OCI-LY7 (cell line): ENCODE results near the gene UBE2J2. TPM values are rescaled to one million over a fixed set of nuclear protein-coding genes. Genes with fewer than 3 reads are reported as not detected.

Source experiments
- BruUV-seq: library from RNA; stranded (reverse); fragments of 400-500 nt; replicated peaks from 2 replicates; lab custom pipeline; 2021; lab: Mats Ljungman, UMichigan
- CTCF ChIA-PET: fragments of 300-600 bp; sonication (Branson Sonifier 250); formaldehyde crosslinking; loops from one replicate; lab custom pipeline; 2022; ENCODE audit warnings: antibody characterized with exemption; ENCODE audit not compliant: unreplicated experiment; lab: Charles Lee
- POLR2A ChIA-PET: fragments of 300-600 bp; sonication (Branson Sonifier 250); formaldehyde crosslinking; loops from one replicate; lab custom pipeline; 2022; ENCODE audit warnings: antibody characterized with exemption; lab: Charles Lee
- DNase-seq: peaks from one replicate; pipeline ENCODE4 v3.0.0-alpha.2; 2015; ENCODE audit warnings: low spot score
- H2AFZ ChIP-seq: fragments of 200-600 bp; sonication (generic), shearing (Covaris generic); 2 replicates; pipeline ENCODE4 v1.6.1; 2014; ENCODE audit warnings: mild to moderate bottlenecking, antibody characterized with exemption, low read length, moderate library complexity
- H3K27ac ChIP-seq: fragments of 200-600 bp; sonication (generic); 2 replicates; pipeline ENCODE4 v1.5.1; 2014; ENCODE audit warnings: mixed run types, low read depth, mild to moderate bottlenecking, moderate library complexity, low read length, inconsistent platforms; ENCODE audit not compliant: poor library complexity, severe bottlenecking
- H3K36me3 ChIP-seq: fragments of 200-600 bp; sonication (generic); 2 replicates; pipeline ENCODE4 v1.6.1; 2014; ENCODE audit warnings: mild to moderate bottlenecking, antibody characterized with exemption, low read length, moderate library complexity, mixed read lengths; ENCODE audit not compliant: insufficient read depth
- H3K4me1 ChIP-seq: fragments of 200-600 bp; sonication (generic); 2 replicates; pipeline ENCODE4 v1.5.1; 2014; ENCODE audit warnings: mild to moderate bottlenecking, low read length; ENCODE audit not compliant: insufficient read depth, poor library complexity, severe bottlenecking
- H3K4me2 ChIP-seq: fragments of 200-600 bp; sonication (generic); 2 replicates; pipeline ENCODE4 v1.6.1; 2014; ENCODE audit warnings: mild to moderate bottlenecking, low read length
- H3K4me3 ChIP-seq: fragments of 200-600 bp; sonication (generic); 2 replicates; pipeline ENCODE4 v1.5.1; 2014; ENCODE audit warnings: mild to moderate bottlenecking, low read depth, low read length; ENCODE audit not compliant: poor library complexity, severe bottlenecking
- H3K79me2 ChIP-seq: fragments of 200-600 bp; sonication (generic); 2 replicates; pipeline ENCODE4 v1.6.1; 2016; ENCODE audit warnings: low read depth, mild to moderate bottlenecking, low read length, moderate library complexity, mixed read lengths; ENCODE audit not compliant: insufficient read depth
- H3K9me2 ChIP-seq: fragments of 200-600 bp; sonication (generic); 2 replicates; pipeline ENCODE4 v1.6.1; 2016; ENCODE audit warnings: mild to moderate bottlenecking, low read length, mixed read lengths; ENCODE audit not compliant: insufficient read depth
- H3K9me3 ChIP-seq: fragments of 200-600 bp; sonication (generic); 2 replicates; pipeline ENCODE4 v1.6.1; 2014; ENCODE audit warnings: mild to moderate bottlenecking, mixed run types, low read length, mixed read lengths
- H4K20me1 ChIP-seq: fragments of 200-600 bp; sonication (generic); 2 replicates; pipeline ENCODE4 v1.6.1; 2014; ENCODE audit warnings: mild to moderate bottlenecking, antibody characterized with exemption, low read length, moderate library complexity, mixed read lengths; ENCODE audit not compliant: insufficient read depth
- EZH2phosphoT487 ChIP-seq: fragments of 200-600 bp; sonication (generic); IDR thresholded peaks from 2 replicates; pipeline ENCODE4 v1.6.1; 2018; ENCODE audit warnings: low read depth, borderline replicate concordance, mild to moderate bottlenecking, mixed run types, antibody characterized with exemption, low read length, moderate library complexity, mixed read lengths
- intact Hi-C: fragments of 100-400 bp; cut with micrococcal nuclease; formaldehyde crosslinking; loops from one replicate; pipeline ENCODE4 v1.10.0; 2022; ENCODE audit not compliant: unreplicated experiment
- total RNA-seq, 2 experiments: library from RNA; depleted of rRNA in 1 of 2; stranded (reverse); fragments of >200 nt in 1 of 2; shearing (Covaris generic) in 1 of 2; gene quantifications; 2 replicates each; pipeline ENCODE4 v1.2.3, GENCODE V29; 2014 to 2022
- TF ChIP-seq, protein P1 (sequence below): fragments of 200-600 bp; sonication (generic); conservative IDR thresholded peaks from 2 replicates; pipeline ENCODE4 v1.5.1; 2014; ENCODE audit warnings: mild to moderate bottlenecking, antibody characterized with exemption, low read length, moderate library complexity, mixed read lengths

Gene UBE2J2
- total RNA-seq, 2 experiments from 2014 or later = 69.2 to 88.7 TPM

DNA sequence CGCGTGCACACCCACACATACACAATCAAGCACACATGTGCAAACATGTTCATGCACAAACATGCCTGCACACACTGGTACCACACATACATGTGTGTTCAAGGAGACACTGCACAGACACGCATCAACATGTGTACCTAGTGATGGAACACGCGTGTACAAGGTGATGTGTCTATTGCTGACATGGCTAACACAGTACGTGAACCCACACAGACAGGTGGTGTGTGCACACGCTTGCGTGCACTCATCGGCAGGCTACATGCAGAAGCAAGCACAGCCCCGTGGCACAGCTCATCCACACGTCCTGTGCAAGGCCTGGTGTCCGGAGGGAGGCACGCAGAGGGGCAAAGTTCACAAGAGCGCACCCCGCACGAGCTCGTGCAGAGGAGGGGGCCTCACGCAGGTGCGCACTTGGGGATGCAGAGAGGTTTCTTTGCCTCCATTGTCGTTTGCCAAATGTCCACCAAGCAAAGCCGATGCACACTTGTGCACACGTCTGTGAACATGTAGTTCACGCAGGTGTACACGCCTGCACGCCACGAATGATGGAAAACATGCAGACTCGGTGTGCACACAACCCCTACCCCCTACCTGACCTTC lies 33.1 kb upstream of the UBE2J2 start:
- H3K9me2 ChIP-seq = no peaks in the 10 kb centered on the region
- H3K4me2 ChIP-seq = peak overlapping the region; percentile 99
- DNase-seq = no peak
- ChIA-PET CTCF (no interaction called here), POLR2A (no interaction called here)
- H3K4me3 ChIP-seq = peak overlapping the region; percentile 89
- no peaks in the 10 kb centered on the region for H3K9me3 ChIP-seq
- H4K20me1 ChIP-seq = peaks cover 5% of the 10 kb centered on the region; the same call in 1 of the 2 replicates
- intact Hi-C loops = loop anchor here (5.0 kb wide), 3 partner anchors 74 to 274 kb away; partner anchors contain the start of genes B3GALT6, C1orf159 and SDF4
- H3K27ac ChIP-seq = no peak overlapping the region
- peaks cover 35% of the 10 kb centered on the region for H3K4me1 ChIP-seq
- no peak overlapping the region for H2AFZ ChIP-seq
- no TSS peak for BruUV-seq
- peaks cover 25% of the 10 kb centered on the region for H3K36me3 ChIP-seq
- TF ChIP-seq, protein P1, sequence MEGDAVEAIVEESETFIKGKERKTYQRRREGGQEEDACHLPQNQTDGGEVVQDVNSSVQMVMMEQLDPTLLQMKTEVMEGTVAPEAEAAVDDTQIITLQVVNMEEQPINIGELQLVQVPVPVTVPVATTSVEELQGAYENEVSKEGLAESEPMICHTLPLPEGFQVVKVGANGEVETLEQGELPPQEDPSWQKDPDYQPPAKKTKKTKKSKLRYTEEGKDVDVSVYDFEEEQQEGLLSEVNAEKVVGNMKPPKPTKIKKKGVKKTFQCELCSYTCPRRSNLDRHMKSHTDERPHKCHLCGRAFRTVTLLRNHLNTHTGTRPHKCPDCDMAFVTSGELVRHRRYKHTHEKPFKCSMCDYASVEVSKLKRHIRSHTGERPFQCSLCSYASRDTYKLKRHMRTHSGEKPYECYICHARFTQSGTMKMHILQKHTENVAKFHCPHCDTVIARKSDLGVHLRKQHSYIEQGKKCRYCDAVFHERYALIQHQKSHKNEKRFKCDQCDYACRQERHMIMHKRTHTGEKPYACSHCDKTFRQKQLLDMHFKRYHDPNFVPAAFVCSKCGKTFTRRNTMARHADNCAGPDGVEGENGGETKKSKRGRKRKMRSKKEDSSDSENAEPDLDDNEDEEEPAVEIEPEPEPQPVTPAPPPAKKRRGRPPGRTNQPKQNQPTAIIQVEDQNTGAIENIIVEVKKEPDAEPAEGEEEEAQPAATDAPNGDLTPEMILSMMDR = no peak
- no peak for TF ChIP-seq EZH2phosphoT487
- H3K79me2 ChIP-seq = no peaks in the 10 kb centered on the region; the same call in 1 of the 2 replicates

DNA sequence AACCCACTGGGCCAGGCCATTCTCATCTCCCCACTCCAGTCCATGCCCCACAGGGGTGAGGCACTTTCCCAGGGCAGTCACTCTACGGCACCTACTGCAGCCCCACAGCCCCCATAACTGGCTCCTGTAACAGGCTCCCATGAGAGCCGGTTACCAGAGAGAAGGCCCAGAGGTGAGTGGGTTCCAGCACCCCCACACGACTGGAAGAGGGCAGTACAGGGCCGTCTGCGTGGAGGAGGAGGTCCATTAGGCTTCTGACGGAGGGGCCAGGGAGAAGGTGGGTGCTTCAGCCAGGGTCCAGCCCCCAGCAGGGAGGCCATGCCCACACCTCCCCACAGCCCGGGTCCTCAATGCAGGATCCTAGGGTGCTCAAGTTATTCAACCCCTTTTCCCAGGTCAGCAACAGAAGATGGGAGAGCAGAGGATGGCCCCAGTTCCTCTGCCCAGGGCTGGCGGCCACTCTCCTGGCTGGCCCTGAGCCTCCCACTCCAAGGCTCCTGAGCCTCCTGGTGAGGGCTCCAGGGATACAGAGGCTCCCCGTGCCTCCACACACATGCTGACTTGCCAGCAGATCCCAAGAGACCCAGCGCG lies 32.5 kb upstream of the UBE2J2 start:
- POLR2A ChIA-PET = no interaction called here
- peak overlapping the region; percentile 99 for H3K4me2 ChIP-seq
- no peaks in the 10 kb centered on the region; the same call in 1 of the 2 replicates for H3K79me2 ChIP-seq
- peak overlapping the region; percentile 21 for H3K27ac ChIP-seq
- TF ChIP-seq EZH2phosphoT487 = no peak
- TF ChIP-seq, protein P1 = peak; percentile 63
- CTCF ChIA-PET = no interaction called here
- no peaks in the 10 kb centered on the region for H3K9me2 ChIP-seq
- DNase-seq = peak; percentile 62
- no TSS peak for BruUV-seq
- no peaks in the 10 kb centered on the region for H3K9me3 ChIP-seq
- H3K36me3 ChIP-seq = peaks cover 19% of the 10 kb centered on the region
- intact Hi-C loops = loop anchor here (5.0 kb wide), 3 partner anchors 74 to 274 kb away; partner anchors contain the start of genes B3GALT6, C1orf159 and SDF4
- peaks cover 5% of the 10 kb centered on the region; the same call in 1 of the 2 replicates for H4K20me1 ChIP-seq
- no peak overlapping the region for H2AFZ ChIP-seq
- peak overlapping the region; percentile 89 for H3K4me3 ChIP-seq
- peaks cover 35% of the 10 kb centered on the region for H3K4me1 ChIP-seq
